ENCODE results near the gene TMEM131.

DNA sequence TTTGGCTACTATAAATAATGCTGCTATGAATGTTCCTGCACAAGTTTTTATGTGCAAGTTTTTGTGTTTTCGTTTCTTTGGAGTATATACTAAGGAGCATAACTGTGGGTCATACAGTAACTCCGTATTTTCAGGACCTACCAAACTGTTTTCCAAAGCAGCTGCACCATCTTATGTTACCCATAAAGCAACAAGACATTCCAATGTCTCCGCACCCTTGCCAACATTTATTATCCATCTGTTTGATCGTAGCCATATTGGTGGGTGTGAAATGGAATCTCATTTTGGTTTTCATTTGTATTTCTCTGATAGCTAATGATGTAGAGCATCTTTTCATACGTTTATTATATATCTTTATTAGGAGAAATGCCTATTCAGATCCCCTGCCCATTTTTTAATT, 13.8 kb downstream of the TMEM131 start:
- no peak for TF ChIP-seq EZH2phosphoT487 (IDR thresholded peaks at IDR 0.05; ENCODE audit: low read depth)
- TF ChIP-seq, protein P1, sequence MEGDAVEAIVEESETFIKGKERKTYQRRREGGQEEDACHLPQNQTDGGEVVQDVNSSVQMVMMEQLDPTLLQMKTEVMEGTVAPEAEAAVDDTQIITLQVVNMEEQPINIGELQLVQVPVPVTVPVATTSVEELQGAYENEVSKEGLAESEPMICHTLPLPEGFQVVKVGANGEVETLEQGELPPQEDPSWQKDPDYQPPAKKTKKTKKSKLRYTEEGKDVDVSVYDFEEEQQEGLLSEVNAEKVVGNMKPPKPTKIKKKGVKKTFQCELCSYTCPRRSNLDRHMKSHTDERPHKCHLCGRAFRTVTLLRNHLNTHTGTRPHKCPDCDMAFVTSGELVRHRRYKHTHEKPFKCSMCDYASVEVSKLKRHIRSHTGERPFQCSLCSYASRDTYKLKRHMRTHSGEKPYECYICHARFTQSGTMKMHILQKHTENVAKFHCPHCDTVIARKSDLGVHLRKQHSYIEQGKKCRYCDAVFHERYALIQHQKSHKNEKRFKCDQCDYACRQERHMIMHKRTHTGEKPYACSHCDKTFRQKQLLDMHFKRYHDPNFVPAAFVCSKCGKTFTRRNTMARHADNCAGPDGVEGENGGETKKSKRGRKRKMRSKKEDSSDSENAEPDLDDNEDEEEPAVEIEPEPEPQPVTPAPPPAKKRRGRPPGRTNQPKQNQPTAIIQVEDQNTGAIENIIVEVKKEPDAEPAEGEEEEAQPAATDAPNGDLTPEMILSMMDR (IDR thresholded peaks at IDR 0.05; ENCODE audit: low read depth, low read length): no peak

Measured in OCI-LY3 (cell line).